MCF 10A (cell line): Measurements from ENCODE around the gene PLP1. TPM values are rescaled to one million over a fixed set of nuclear protein-coding genes. Genes with fewer than 3 reads are reported as not detected.

Source experiments
- Bru-seq: library from RNA; stranded (reverse); fragments of 400-500 nt; gene quantifications from one replicate; lab custom pipeline; 2021; lab: Mats Ljungman, UMichigan
- BruChase-seq, 2 experiments: library from RNA; stranded (reverse); fragments of 400-500 nt; gene quantifications; one replicate each; lab custom pipeline; 2021; lab: Mats Ljungman, UMichigan
- BruUV-seq: library from RNA; stranded (reverse); fragments of 400-500 nt; replicated peaks from 2 replicates; lab custom pipeline; 2021; lab: Mats Ljungman, UMichigan
- CTCF ChIA-PET: fragments of 300-600 bp; sonication (Branson Sonifier 250); formaldehyde crosslinking; extraction: SDS; loops from one replicate; lab custom pipeline; 2021; ENCODE audit warnings: antibody characterized with exemption, inconsistent platforms; lab: Yijun Ruan, JAX
- POLR2A ChIA-PET: fragments of 300-600, 350-650 bp; sonication (Branson Sonifier 250); formaldehyde crosslinking; extraction: SDS; loops from one replicate; lab custom pipeline; 2020; ENCODE audit warnings: antibody characterized with exemption, inconsistent platforms; lab: Yijun Ruan, JAX
- DNase-seq: peaks from one replicate; pipeline ENCODE4 v3.0.0-alpha.2; 2018; ENCODE audit not compliant: unreplicated experiment
- H3K27ac Mint-ChIP-seq: one replicate; pipeline ENCODE4 v1.8.0; 2022; ENCODE audit warnings: mild to moderate bottlenecking, low read depth, mixed read lengths; ENCODE audit not compliant: unreplicated experiment
- H3K27me3 Mint-ChIP-seq: one replicate; pipeline ENCODE4 v1.8.0; 2022; ENCODE audit warnings: mixed read lengths; ENCODE audit not compliant: insufficient read depth, unreplicated experiment
- H3K36me3 Mint-ChIP-seq: one replicate; pipeline ENCODE4 v1.8.0; 2022; ENCODE audit warnings: mild to moderate bottlenecking, moderate library complexity, mixed read lengths; ENCODE audit not compliant: insufficient read depth, unreplicated experiment
- H3K4me1 Mint-ChIP-seq: one replicate; pipeline ENCODE4 v1.8.0; 2022; ENCODE audit warnings: mixed read lengths; ENCODE audit not compliant: insufficient read depth, unreplicated experiment
- H3K4me3 Mint-ChIP-seq: one replicate; pipeline ENCODE4 v1.8.0; 2022; ENCODE audit warnings: mild to moderate bottlenecking, moderate library complexity, mixed read lengths; ENCODE audit not compliant: unreplicated experiment
- H3K9me3 Mint-ChIP-seq: one replicate; pipeline ENCODE4 v1.8.0; 2022; ENCODE audit warnings: mixed read lengths; ENCODE audit not compliant: unreplicated experiment
- intact Hi-C: fragments of 100-400 bp; cut with micrococcal nuclease; formaldehyde crosslinking; loops from 2 replicates; pipeline ENCODE4 v1.14.1; 2022
- long read RNA-seq: library from polyadenylated mRNA; stranded (forward); transcript quantifications from one replicate; pipeline ENCODE4 v2.0.0, GENCODE V29; 2022
- total RNA-seq: library from RNA; stranded (reverse); gene quantifications from 2 replicates; pipeline ENCODE4 v1.2.3, GENCODE V29; 2022
- TF ChIP-seq, protein P1 (sequence below): fragments of 200-600 bp; IDR thresholded peaks from one replicate; pipeline ENCODE4 v1.8.0; 2022; ENCODE audit warnings: antibody characterized with exemption, mild to moderate bottlenecking; ENCODE audit not compliant: unreplicated experiment

PLP1 gene
- total RNA-seq: not detected in 2 replicates
- Bru-seq, nascent RNA: percentile 7 among the genes with signal in this experiment
- not detected for BruChase-seq, experiment 1, labeled RNA remaining after a 6-hour chase
- BruChase-seq, experiment 2, labeled RNA remaining after a 2-hour chase: not detected
- long read RNA-seq: 0 reads

DNA sequence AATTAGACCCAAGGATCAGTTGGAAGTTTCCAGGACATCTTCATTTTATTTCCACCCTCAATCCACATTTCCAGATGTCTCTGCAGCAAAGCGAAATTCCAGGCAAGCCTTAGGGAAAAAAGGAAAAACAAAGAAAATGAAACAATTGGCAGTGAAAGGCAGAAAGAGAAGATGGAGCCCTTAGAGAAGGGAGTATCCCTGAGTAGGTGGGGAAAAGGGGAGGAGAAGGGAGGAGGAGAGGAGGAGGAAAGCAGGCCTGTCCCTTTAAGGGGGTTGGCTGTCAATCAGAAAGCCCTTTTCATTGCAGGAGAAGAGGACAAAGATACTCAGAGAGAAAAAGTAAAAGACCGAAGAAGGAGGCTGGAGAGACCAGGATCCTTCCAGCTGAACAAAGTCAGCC lies at the start of gene PLP1:
Gene PLP1, plus strand, starts transcription at position 295 of the 400 bp plus-strand sequence. CDS start 156 bp downstream, outside the sequence.
- TF ChIP-seq, protein P1, sequence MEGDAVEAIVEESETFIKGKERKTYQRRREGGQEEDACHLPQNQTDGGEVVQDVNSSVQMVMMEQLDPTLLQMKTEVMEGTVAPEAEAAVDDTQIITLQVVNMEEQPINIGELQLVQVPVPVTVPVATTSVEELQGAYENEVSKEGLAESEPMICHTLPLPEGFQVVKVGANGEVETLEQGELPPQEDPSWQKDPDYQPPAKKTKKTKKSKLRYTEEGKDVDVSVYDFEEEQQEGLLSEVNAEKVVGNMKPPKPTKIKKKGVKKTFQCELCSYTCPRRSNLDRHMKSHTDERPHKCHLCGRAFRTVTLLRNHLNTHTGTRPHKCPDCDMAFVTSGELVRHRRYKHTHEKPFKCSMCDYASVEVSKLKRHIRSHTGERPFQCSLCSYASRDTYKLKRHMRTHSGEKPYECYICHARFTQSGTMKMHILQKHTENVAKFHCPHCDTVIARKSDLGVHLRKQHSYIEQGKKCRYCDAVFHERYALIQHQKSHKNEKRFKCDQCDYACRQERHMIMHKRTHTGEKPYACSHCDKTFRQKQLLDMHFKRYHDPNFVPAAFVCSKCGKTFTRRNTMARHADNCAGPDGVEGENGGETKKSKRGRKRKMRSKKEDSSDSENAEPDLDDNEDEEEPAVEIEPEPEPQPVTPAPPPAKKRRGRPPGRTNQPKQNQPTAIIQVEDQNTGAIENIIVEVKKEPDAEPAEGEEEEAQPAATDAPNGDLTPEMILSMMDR: no peak
- intact Hi-C loops: no loop called here
- ChIA-PET POLR2A (no interaction called here), CTCF (interaction anchor here (3.6 kb wide), 1 partner anchor 65 kb away, joined by 32 read pairs; the partner anchor contains the start of gene TMEM31)
- no peak for DNase-seq
- Mint-ChIP-seq H3K27me3 (peaks cover 86% of the 10 kb centered on the region), H3K36me3 (no peaks in the 10 kb centered on the region), H3K4me3 (no peak within 1 kb of the TSS), H3K27ac (no peak within 1 kb of the TSS), H3K9me3 (no peaks in the 10 kb centered on the region), H3K4me1 (no peaks in the 10 kb centered on the region)
- BruUV-seq: no TSS peak

DNA sequence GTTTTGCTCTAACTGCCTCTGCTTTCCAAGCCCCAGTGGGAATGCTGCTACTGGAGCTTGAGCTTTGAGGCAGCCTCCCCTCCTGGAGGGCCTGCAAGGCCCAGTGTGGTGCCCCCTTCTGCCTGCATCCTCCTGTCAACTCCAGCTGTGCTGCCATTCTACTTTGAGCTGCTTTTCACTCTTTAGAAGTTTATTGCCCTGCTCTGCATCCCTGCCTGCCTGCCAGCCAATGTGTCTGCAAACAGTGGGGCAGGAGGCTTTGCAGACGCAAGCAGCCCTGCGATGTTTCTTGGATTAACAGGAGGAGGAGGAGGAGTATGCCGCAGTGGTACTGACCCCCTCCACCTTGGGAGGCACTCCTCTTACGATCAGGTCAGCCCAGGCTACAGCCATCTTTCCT lies 49.5 kb upstream of the PLP1 start:
- Mint-ChIP-seq H3K9me3 (no peaks in the 10 kb centered on the region), H3K36me3 (peaks cover 5% of the 10 kb centered on the region), H3K4me1 (peaks cover 28% of the 10 kb centered on the region), H3K27ac (no peak overlapping the region), H3K27me3 (peaks cover 54% of the 10 kb centered on the region), H3K4me3 (no peak overlapping the region)
- ChIA-PET CTCF (interaction anchor here (0.6 to 1.6 kb wide), 3 partner anchors 11 to 217 kb away, joined by 3 to 4 read pairs (median 4); no protein-coding TSS in a partner anchor), POLR2A (interaction anchor here (0.7 kb wide), 1 partner anchor 209 kb away, joined by 3 read pairs; no protein-coding TSS in a partner anchor)
- no peak for DNase-seq
- BruUV-seq: no TSS peak
- intact Hi-C loops: no loop called here
- TF ChIP-seq, protein P1: no peak

DNA sequence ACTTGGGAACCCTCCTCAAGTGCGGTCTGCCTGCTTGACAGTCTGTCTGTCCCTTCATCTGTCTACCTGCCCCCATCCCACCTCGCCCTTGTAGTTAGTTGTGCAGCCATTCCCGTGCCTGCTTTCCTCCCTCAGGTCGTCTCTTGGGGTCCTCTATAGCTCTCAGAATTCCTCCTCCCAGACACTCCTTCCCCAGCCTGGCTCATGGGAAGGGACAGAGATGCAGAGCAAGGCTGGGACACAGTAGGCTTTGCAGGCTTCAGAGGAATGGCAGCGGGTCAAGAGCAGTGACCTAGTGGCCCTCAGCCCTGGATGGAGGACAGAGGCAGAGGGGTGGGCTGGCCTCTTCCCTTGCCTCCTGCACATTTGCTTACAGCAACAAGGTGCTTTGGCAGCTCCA lies 47.6 kb upstream of the PLP1 start:
- DNase-seq: no peak
- H3K36me3 Mint-ChIP-seq: peaks cover 5% of the 10 kb centered on the region
- TF ChIP-seq, protein P1: no peak
- H3K4me1 Mint-ChIP-seq: peaks cover 20% of the 10 kb centered on the region
- intact Hi-C loops: no loop called here
- no peak overlapping the region for H3K4me3 Mint-ChIP-seq
- no peak overlapping the region for H3K27ac Mint-ChIP-seq
- POLR2A ChIA-PET: no interaction called here
- CTCF ChIA-PET: no interaction called here
- no TSS peak for BruUV-seq
- H3K9me3 Mint-ChIP-seq: no peaks in the 10 kb centered on the region
- H3K27me3 Mint-ChIP-seq: peaks cover 73% of the 10 kb centered on the region

- peaks cover 69% of the 10 kb centered on the region for H3K27me3 Mint-ChIP-seq
- CTCF ChIA-PET: interaction anchor here (0.5 to 2.3 kb wide), 5 partner anchors 8 to 242 kb away, joined by 3 to 12 read pairs (median 4); partner anchors contain the start of gene TMEM31
- H3K36me3 Mint-ChIP-seq: peaks cover 5% of the 10 kb centered on the region
- DNase-seq: no peak
- no peaks in the 10 kb centered on the region for H3K9me3 Mint-ChIP-seq
- no TSS peak for BruUV-seq
- peaks cover 27% of the 10 kb centered on the region for H3K4me1 Mint-ChIP-seq
- POLR2A ChIA-PET: interaction anchor here (1.1 to 1.5 kb wide), 3 partner anchors 8 to 16 kb away, joined by 3 to 5 read pairs (median 3); no protein-coding TSS in a partner anchor
- intact Hi-C loops: no loop called here
- TF ChIP-seq, protein P1: no peak
- H3K27ac Mint-ChIP-seq: peak overlapping the region; percentile 84
- no peak overlapping the region for H3K4me3 Mint-ChIP-seq
These were observed 46.4 kb upstream of the PLP1 start for GRCh38 chrX:103730147-103730795.
